ENCODE results near the gene MAD1L1.
A peak's percentile ranks its signal among the peaks of the same experiment; 100 is the strongest.

The MAD1L1 gene

DNA sequence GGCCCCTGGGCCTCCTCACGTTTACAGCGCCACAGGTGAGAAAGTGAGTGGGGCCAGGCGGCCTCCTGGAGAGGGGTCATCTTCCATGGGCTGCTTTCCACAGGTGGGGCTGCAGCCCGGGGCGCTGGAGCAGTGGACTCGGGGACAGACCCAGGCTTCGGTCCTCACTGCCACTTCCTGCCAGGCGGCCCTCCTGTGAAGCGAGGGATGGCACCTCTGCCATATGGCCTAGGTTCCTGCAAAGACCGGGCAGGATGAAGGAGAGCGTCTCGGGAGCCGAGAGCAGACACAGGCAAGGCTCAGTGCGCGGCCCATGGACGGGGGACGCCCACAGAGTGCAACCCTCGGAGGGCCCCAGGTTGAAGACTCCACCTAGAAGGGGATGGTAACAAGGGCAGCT, 106.8 kb downstream of the MAD1L1 start:
- Histone ChIP-seq H3K27me3 (ENCODE audit: insufficient read depth, low read length) (no peaks in the 10 kb centered on the region), H2BK12ac (ENCODE audit: low read length) (no peak overlapping the region), H3K4me2 (ENCODE audit: low read length) (no peak overlapping the region), H3K14ac (ENCODE audit: low read length) (no peak overlapping the region), H3K4me1 (ENCODE audit: control insufficient read depth in 1 of 2, insufficient read depth in 2 of 2, low read length in 2 of 2) (no peaks in the 10 kb centered on the region), H3K79me1 (ENCODE audit: low read length) (no peaks in the 10 kb centered on the region), H2BK120ac (ENCODE audit: insufficient read depth, low read length, poor library complexity) (no peak overlapping the region), H3K27ac (ENCODE audit: low read depth, low read length) (no peak overlapping the region), H3K23ac (ENCODE audit: low read length) (no peak overlapping the region), H2AFZ (ENCODE audit: insufficient read depth, low read length, poor library complexity) (no peak overlapping the region), H3K9ac (ENCODE audit: low read length) (no peak overlapping the region), H4K8ac (ENCODE audit: low read depth, low read length) (no peak overlapping the region), H4K91ac (ENCODE audit: low read depth, low read length) (no peak overlapping the region), H2BK5ac (ENCODE audit: low read depth, low read length, poor library complexity) (no peak overlapping the region), H3K18ac (ENCODE audit: low read length) (no peak overlapping the region), H3K36me3 (ENCODE audit: control insufficient read depth in 1 of 2, insufficient read depth in 2 of 2, low read length in 2 of 2) (peaks cover 28 to 30% of the 10 kb centered on the region in 2 experiments), H3K4ac (ENCODE audit: low read depth, low read length) (no peak overlapping the region), H3K4me3 (ENCODE audit: low read depth, low read length) (no peak overlapping the region), H3K9me3 (ENCODE audit: insufficient read depth, low read depth, low read length) (peaks cover 4% of the 10 kb centered on the region), H2AK5ac (ENCODE audit: low read length) (no peak overlapping the region), H3K79me2 (ENCODE audit: control insufficient read depth, insufficient read depth, low read length, poor library complexity) (no peaks in the 10 kb centered on the region), H4K12ac (ENCODE audit: low read depth, low read length) (no peak overlapping the region)
- DNase-seq, result no peak
- no CpG with 5 or more reads among the region's 18 CpGs for WGBS (ENCODE audit: extremely low coverage, insufficient coverage, insufficient read length)

DNA sequence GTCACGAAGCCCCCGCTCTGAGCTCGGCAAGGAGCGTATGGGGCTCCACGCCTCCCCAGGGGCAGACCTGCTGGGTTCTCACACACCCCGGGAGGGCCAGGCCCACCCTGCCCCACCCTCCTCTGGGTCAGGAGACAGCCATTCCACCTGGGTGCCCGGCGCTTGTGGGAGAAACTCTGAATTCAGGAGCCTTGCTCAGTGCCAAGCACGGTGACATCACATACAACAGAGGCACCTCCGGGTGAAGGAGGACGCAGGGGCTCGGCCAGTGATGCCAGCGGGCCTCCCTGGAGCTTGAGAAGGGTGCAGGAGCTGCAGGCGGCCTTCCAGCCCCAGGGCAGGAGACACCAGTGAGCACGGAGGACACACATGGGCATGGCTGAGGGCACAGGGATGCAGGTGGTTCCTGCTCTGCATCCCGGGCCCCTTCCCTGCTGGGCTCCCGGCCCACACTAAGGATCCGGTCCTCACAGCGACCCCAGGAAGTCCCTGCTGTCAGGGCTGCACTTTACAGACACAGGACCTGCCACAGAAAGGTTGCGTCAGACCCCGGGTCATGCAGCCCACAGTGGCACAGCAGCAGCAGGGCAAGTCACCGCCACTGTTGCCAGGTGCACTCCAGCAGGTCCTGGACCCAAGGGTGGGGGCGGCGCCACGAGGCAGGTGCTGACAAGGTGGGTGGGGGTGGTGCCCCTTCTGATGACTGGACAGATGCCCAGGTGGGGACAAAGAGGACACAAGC, 108.0 kb downstream of the MAD1L1 start:
- no peak overlapping the region for H2BK120ac ChIP-seq (ENCODE audit: insufficient read depth, low read length, poor library complexity)
- peaks cover 30% of the 10 kb centered on the region in 2 experiments for H3K36me3 ChIP-seq (ENCODE audit: control insufficient read depth in 1 of 2, insufficient read depth in 2 of 2, low read length in 2 of 2)
- H3K14ac ChIP-seq (ENCODE audit: low read length), result no peak overlapping the region
- H4K8ac ChIP-seq (ENCODE audit: low read depth, low read length), result no peak overlapping the region
- peaks cover 4% of the 10 kb centered on the region for H3K9me3 ChIP-seq (ENCODE audit: insufficient read depth, low read depth, low read length)
- H2AFZ ChIP-seq (ENCODE audit: insufficient read depth, low read length, poor library complexity), result no peak overlapping the region
- no peak overlapping the region for H2AK5ac ChIP-seq (ENCODE audit: low read length)
- H4K91ac ChIP-seq (ENCODE audit: low read depth, low read length), result no peak overlapping the region
- H3K18ac ChIP-seq (ENCODE audit: low read length), result no peak overlapping the region
- H3K9ac ChIP-seq (ENCODE audit: low read length), result no peak overlapping the region
- no CpG with 5 or more reads among the region's 25 CpGs for WGBS (ENCODE audit: extremely low coverage, insufficient coverage, insufficient read length)
- H4K12ac ChIP-seq (ENCODE audit: low read depth, low read length), result no peak overlapping the region
- no peak overlapping the region for H2BK5ac ChIP-seq (ENCODE audit: low read depth, low read length, poor library complexity)
- no peaks in the 10 kb centered on the region for H3K27me3 ChIP-seq (ENCODE audit: insufficient read depth, low read length)
- no peak overlapping the region for H3K4me2 ChIP-seq (ENCODE audit: low read length)
- DNase-seq, result no peak
- H2BK12ac ChIP-seq (ENCODE audit: low read length), result no peak overlapping the region
- H3K23ac ChIP-seq (ENCODE audit: low read length), result no peak overlapping the region
- no peak overlapping the region for H3K27ac ChIP-seq (ENCODE audit: low read depth, low read length)
- H3K79me2 ChIP-seq (ENCODE audit: control insufficient read depth, insufficient read depth, low read length, poor library complexity), result no peaks in the 10 kb centered on the region
- H3K79me1 ChIP-seq (ENCODE audit: low read length), result no peaks in the 10 kb centered on the region
- H3K4me3 ChIP-seq (ENCODE audit: low read depth, low read length), result no peak overlapping the region
- H3K4me1 ChIP-seq (ENCODE audit: control insufficient read depth in 1 of 2, insufficient read depth in 2 of 2, low read length in 2 of 2), result no peaks in the 10 kb centered on the region
- H3K4ac ChIP-seq (ENCODE audit: low read depth, low read length), result no peak overlapping the region

DNA sequence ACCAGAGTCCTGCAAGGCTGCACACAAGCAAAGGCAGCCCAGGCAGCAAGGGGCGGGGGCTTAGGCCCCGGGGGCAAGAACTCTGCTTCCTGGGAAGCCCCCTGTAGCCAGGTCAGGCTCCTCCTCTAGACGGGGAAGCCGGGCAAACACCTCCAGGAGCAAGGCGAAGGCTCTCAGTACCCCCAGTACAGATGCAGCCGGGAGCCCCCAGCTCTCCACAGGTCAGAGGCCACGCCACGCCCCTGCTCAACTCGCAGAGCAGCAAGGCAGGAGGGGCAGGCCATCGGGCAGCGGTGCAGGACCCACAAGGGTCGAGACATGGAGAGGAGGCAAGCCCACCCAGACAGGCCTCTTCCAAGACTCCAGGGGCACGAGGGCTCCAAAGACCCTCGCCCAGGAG, 108.8 kb downstream of the MAD1L1 start:
- H3K27me3 ChIP-seq (ENCODE audit: insufficient read depth, low read length), result no peaks in the 10 kb centered on the region
- H3K4me2 ChIP-seq (ENCODE audit: low read length), result no peak overlapping the region
- no peak overlapping the region for H3K9ac ChIP-seq (ENCODE audit: low read length)
- no peak overlapping the region for H3K4me3 ChIP-seq (ENCODE audit: low read depth, low read length)
- peaks cover 4% of the 10 kb centered on the region for H3K9me3 ChIP-seq (ENCODE audit: insufficient read depth, low read depth, low read length)
- DNase-seq, result no peak
- peaks cover 27 to 28% of the 10 kb centered on the region in 2 experiments for H3K36me3 ChIP-seq (ENCODE audit: control insufficient read depth in 1 of 2, insufficient read depth in 2 of 2, low read length in 2 of 2)
- no peak overlapping the region for H4K91ac ChIP-seq (ENCODE audit: low read depth, low read length)
- no peak overlapping the region for H3K27ac ChIP-seq (ENCODE audit: low read depth, low read length)
- H2BK5ac ChIP-seq (ENCODE audit: low read depth, low read length, poor library complexity), result no peak overlapping the region
- WGBS (ENCODE audit: extremely low coverage, insufficient coverage, insufficient read length), result no CpG with 5 or more reads among the region's 14 CpGs
- H2BK120ac ChIP-seq (ENCODE audit: insufficient read depth, low read length, poor library complexity), result no peak overlapping the region
- no peak overlapping the region for H3K18ac ChIP-seq (ENCODE audit: low read length)
- H3K79me2 ChIP-seq (ENCODE audit: control insufficient read depth, insufficient read depth, low read length, poor library complexity), result no peaks in the 10 kb centered on the region
- no peak overlapping the region for H4K12ac ChIP-seq (ENCODE audit: low read depth, low read length)
- peaks cover 3 to 4% of the 10 kb centered on the region in 2 experiments for H3K4me1 ChIP-seq (ENCODE audit: control insufficient read depth in 1 of 2, insufficient read depth in 2 of 2, low read length in 2 of 2)
- H3K4ac ChIP-seq (ENCODE audit: low read depth, low read length), result no peak overlapping the region
- H2AFZ ChIP-seq (ENCODE audit: insufficient read depth, low read length, poor library complexity), result no peak overlapping the region
- no peak overlapping the region for H4K8ac ChIP-seq (ENCODE audit: low read depth, low read length)
- H3K23ac ChIP-seq (ENCODE audit: low read length), result no peak overlapping the region
- H3K79me1 ChIP-seq (ENCODE audit: low read length), result no peaks in the 10 kb centered on the region
- H2AK5ac ChIP-seq (ENCODE audit: low read length), result no peak overlapping the region
- H3K14ac ChIP-seq (ENCODE audit: low read length), result no peak overlapping the region
- no peak overlapping the region for H2BK12ac ChIP-seq (ENCODE audit: low read length)

DNA sequence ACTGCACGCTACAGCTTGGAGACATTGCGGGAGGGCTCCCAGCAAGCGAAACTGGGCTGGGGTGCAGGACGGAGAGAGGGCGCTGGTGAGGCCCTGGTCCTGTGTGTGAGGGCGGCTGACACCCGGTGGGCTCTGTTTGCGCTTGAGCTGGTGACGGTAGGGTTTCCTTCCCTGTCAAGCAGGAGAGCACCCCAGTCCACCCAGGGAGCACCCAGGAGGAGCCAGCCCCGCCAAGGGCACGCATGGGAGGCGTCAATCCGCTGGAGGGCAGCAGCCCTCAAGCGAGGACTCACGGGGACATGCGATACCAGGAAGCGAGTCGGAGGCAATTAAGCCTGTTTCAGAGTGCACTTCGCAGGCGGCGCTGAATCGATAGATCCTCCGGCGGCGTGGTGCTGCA, 109.4 kb downstream of the MAD1L1 start:
- no peak overlapping the region for H4K8ac ChIP-seq (ENCODE audit: low read depth, low read length)
- no peak overlapping the region for H2BK12ac ChIP-seq (ENCODE audit: low read length)
- no peaks in the 10 kb centered on the region for H3K79me1 ChIP-seq (ENCODE audit: low read length)
- no peak overlapping the region for H3K18ac ChIP-seq (ENCODE audit: low read length)
- no peak overlapping the region for H2BK5ac ChIP-seq (ENCODE audit: low read depth, low read length, poor library complexity)
- H3K4me2 ChIP-seq (ENCODE audit: low read length), result no peak overlapping the region
- H2BK120ac ChIP-seq (ENCODE audit: insufficient read depth, low read length, poor library complexity), result no peak overlapping the region
- peaks cover 8 to 10% of the 10 kb centered on the region in 2 experiments for H3K4me1 ChIP-seq (ENCODE audit: control insufficient read depth in 1 of 2, insufficient read depth in 2 of 2, low read length in 2 of 2)
- no peak overlapping the region for H4K91ac ChIP-seq (ENCODE audit: low read depth, low read length)
- H3K4ac ChIP-seq (ENCODE audit: low read depth, low read length), result no peak overlapping the region
- H4K12ac ChIP-seq (ENCODE audit: low read depth, low read length), result no peak overlapping the region
- peak overlapping the region; percentile 21 for H3K4me3 ChIP-seq (ENCODE audit: low read depth, low read length)
- H3K27ac ChIP-seq (ENCODE audit: low read depth, low read length), result no peak overlapping the region
- peaks cover 27% of the 10 kb centered on the region in 2 experiments for H3K36me3 ChIP-seq (ENCODE audit: control insufficient read depth in 1 of 2, insufficient read depth in 2 of 2, low read length in 2 of 2)
- no peak for DNase-seq
- no peaks in the 10 kb centered on the region for H3K27me3 ChIP-seq (ENCODE audit: insufficient read depth, low read length)
- no CpG with 5 or more reads among the region's 25 CpGs for WGBS (ENCODE audit: extremely low coverage, insufficient coverage, insufficient read length)
- no peak overlapping the region for H3K23ac ChIP-seq (ENCODE audit: low read length)
- H2AK5ac ChIP-seq (ENCODE audit: low read length), result no peak overlapping the region
- no peak overlapping the region for H3K14ac ChIP-seq (ENCODE audit: low read length)
- H3K9ac ChIP-seq (ENCODE audit: low read length), result no peak overlapping the region
- H3K9me3 ChIP-seq (ENCODE audit: insufficient read depth, low read depth, low read length), result peaks cover 4% of the 10 kb centered on the region
- no peaks in the 10 kb centered on the region for H3K79me2 ChIP-seq (ENCODE audit: control insufficient read depth, insufficient read depth, low read length, poor library complexity)
- H2AFZ ChIP-seq (ENCODE audit: insufficient read depth, low read length, poor library complexity), result no peak overlapping the region

All from trophoblast cell (in vitro differentiated cells and primary cell).